ENCODE results near the gene SLC44A3.
A peak's percentile ranks its signal among the peaks of the same experiment; 100 is the strongest.

The SLC44A3 gene

DNA sequence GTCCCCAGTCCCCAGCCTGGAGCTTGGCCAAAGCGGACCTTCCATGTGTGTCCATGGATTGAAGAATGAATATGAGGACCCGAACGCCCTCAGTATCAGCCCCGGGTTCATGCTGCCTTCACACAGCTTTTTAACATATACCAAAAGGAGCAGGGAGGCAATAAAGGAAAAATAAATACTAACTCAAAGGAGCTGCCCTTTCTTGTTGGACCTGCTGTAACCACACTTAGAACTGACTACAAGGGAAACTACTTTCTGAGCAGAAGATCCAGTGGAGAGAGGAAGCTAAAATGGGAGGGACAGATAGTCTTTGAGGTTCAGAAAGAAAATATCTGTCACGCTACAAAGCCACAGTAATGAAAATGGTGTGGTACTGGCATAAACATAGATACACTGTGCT, 58.2 kb downstream of the SLC44A3 start:
- no peak for DNase-seq

DNA sequence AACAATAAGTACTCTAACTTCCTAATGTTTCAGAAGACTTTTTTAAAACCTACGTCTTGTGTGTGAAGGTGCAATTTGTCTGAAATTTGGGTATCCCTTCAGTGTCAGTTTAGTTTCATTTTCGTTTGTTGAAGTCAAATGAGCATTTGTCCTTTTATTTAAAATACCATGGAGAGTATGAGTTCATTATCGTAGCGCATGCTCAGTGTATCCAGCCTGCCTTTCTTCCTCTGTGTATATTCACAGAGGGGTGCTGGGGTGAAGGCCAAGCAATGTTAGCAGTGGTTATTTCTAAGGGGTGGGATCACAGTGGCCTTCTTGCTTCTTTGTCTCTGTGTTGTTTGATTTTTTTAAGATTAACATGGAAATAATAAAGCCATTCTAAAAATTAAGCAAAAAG, 63.5 kb downstream of the SLC44A3 start:
- DNase-seq = peak; percentile 81

DNA sequence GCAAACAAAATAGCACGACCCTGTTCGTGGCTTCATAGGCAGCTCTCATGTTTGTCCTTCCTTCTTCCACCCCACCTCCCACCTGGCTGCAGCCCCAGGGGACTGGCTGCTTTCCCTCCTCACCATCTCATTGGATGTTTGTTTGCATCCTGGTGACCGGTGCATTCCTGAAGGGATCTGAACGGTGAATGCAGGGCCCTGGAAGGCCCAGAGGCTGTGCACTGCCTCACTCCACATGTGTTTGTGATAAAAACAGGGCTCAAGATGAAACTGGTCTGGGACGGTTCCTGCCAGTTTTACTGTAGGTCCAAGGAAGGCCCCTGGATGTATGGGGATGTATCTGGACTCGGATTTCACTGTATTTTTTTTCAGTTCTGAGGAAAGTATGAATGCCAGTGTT, 63.9 kb downstream of the SLC44A3 start:
- peak; percentile 81 for DNase-seq

DNA sequence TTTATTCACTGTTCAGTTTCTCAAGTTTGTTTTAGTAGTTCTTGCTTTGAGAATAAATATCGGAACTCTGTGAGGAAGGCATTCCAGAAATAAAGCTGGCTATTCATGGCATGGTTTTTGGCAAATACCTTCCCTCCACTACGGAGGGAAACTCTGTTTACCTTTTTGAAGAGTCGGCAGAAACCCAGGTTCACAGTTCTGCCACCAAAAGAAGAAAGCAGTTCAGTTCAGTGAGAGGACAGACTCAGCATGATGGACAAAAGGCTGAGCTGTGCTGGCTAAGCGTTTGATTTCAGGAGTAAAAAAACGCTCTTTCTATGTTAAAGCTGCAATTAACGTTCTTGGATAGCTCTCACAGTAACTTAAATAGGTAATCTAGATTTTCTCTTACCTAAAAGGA, 64.3 kb downstream of the SLC44A3 start:
- no peak for DNase-seq

DNA sequence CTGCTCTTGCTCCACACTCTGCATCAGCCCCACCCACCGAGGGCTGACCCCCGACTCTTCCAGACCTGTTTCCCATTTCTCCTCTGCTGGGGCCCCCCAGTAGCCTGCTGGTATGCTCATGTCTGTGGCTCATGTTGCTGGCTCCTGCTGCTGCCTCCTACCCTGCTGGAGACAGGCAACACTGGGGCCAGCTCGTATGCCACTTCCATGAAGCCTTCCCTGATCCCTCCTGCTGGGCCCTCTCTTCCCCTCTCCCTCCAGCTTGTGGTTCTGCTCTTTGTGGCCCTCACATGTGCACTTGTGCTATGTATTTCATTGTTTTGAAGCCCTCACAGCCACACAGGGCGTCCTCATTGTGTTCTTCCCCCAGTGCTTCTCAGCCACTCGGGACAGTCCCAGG, 66.2 kb downstream of the SLC44A3 start:
- DNase-seq = no peak

DNA sequence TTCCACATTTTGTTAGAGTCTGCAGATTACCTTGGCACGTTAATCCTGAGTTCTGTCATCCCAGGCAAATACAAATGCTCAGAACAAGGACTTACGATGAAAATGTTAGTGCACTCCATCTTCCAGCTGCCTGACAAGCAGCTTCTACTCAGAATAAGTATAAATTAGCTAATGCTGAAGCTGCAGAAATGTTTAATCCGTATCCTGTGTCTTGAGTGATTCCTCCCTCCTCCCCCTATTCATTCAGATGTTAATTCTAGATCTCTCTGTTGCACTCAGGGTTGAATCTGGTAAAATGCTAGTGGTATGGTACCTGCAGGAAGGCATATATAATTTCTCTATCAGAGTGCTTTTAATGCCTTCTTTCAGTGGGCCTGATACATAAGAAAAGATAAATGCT, 66.9 kb downstream of the SLC44A3 start:
- no peak for DNase-seq

DNA sequence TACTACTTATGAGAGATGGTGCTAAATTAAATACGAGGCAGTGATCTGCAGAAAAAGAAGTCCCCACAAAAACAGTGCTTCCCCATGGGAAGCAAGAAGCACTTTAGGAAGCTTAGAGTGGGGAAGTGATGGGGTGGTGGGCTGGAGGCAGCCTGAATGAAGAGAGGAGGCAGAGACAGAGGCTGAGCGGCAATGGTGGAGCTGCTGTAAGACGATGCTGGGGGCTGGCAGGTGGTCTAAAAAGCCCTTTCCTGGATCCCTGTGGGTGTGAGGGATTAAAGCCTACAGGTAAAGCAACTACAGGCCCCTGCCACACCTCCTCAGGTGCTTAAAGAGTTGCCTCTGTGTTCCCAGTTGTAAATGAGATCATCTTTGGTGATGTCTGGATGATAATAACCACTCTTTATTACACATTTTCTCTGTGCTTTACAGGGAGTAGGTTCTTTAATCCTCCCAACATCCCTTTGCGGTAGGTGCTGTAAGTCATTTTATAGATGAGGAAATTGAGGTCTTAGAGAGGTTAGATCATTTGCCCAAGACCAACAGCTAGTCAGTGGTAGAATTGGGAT, 67.5 kb downstream of the SLC44A3 start:
- no peak for DNase-seq

DNA sequence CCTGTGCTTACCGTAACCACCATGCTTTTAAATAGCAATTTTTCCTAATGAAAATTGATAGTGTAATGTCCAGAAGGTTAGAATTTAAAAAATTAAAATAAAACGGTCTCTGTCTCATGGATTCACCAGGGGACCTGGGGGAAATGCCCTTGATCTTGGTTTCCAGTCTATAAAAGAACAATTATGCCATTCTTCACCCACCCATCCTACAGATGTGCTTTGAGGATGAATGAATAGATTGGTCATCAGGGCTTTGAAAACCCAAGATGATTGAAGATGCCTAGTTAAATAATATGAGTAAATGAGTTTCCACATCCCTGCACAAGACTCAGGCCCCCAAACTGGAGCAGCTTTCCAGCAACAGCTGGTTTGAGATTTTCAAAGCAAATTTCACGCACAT, 68.0 kb downstream of the SLC44A3 start:
- no peak for DNase-seq

DNA sequence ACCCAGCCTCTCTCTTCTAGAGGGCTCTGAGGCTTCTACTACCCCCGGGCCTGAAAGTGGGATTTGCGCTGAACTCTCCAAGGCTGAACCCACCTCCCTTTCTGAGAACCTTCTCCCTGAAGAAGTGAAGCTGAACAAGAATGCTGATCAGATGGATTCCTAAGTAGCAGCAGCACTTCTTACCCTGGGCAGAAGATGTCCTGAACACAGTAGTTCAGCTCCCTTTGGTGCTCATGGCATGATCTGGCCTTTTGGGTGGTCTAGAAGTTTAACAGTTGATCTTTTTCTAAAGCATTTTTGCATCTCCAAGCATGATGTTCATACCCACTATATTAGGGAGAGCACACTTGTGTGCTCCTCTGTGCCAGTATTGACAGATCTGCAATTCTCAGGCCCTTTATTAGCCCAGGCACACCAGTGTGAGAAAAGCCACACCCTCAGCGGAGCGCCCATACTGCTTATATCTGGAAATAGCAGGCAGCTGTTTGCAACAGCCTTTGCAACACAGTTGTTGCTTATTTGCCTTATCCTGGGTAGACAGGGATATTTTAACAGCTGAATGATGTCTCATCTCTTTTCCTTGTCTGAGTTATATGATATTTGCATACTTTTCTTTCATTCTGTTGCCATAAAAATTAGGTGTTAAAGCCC, 72.6 kb downstream of the SLC44A3 start:
- DNase-seq = peak; percentile 78

DNA sequence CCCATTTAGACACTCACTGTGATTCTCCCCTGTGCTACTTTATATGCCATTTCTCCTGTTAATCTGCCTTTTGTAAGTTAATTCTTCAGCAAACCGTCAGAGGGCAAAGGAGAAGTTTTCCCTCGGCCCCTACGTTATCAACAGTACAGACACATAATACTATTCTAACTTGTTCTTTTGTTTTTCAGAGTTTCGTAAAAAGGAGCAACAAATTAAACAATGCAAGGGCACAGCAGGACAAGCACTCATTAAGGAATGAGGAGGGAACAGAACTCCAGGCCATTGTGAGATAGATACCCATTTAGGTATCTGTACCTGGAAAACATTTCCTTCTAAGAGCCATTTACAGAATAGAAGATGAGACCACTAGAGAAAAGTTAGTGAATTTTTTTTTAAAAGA, 74.5 kb downstream of the SLC44A3 start:
- DNase-seq = no peak

DNA sequence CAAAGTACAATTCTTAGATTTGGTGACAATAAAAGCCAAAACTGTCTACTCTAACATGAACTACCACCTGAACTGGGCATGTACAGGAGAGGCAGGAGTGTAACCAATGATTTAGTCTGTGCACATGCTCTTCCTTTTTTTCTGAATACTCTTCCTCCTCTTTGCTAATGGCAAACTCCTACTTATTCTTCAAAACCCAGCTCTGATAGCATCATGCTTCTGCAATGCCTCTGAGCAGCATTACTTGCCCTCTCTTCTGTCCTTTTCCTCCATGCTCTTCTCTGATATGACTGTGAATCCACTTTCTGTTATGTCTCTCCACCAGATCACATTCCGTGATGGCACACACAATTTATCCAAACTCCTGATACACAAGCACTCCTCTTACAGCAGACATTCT, 75.4 kb downstream of the SLC44A3 start:
- DNase-seq = no peak

DNA sequence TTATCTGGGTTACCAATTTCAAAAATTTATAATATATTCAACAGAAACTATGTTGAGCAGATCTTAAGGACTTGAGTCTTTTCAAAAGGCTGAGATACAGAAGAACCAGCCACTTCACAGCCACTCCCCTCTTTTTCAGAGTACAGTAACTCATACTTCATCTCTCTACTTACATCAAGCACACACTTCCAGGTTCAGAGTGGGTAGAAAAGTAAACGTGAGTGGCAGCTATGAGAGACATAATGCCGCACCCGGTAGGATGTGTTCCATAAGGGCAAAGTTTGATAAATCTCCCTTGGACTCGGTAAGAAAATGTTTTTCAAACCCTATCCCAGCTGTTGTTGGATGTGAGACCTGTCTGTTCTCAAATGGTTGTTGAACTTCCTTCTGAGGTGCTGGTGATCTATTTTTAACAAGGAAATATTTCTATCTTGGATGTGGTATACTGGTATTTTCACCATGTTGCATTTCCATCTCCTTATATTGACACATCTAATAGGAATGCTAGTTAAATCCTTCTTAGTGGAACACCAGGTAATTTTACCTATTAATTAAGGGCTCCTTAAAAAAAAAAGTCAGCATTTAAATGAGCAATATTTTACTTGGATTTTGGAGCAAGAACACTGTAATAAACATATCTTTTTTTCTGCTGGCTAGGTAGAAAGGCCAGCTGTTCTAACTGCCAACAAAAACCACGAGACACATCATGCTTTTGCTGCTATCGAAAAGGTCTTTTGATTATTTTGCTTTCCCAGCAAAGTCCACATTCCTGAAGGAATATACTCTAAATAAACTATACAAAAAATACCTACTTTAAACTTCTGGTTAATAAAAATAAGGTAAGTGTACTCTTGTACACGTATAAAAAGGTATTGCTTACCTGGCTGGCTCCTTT, 78.6 kb downstream of the SLC44A3 start:
- DNase-seq = no peak

DNA sequence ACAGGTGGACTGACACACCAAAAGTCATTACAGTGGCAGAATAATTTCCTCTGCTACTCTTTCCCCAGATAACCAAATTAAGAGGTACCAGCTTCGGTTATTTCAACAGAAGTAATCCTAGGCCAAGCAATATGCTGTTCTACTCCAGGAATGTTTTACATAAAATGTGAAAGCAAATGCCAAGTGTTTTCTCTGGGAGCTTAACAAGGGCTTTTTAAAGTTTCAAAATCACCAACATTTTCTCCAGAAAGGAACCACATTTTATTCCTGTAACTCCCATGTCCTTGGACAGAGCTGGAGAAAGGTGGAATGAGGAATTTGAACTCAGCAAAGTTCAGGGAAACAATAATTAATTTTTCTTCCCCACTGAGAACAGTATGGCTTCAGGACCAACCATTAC, 79.6 kb downstream of the SLC44A3 start:
- DNase-seq = no peak

DNA sequence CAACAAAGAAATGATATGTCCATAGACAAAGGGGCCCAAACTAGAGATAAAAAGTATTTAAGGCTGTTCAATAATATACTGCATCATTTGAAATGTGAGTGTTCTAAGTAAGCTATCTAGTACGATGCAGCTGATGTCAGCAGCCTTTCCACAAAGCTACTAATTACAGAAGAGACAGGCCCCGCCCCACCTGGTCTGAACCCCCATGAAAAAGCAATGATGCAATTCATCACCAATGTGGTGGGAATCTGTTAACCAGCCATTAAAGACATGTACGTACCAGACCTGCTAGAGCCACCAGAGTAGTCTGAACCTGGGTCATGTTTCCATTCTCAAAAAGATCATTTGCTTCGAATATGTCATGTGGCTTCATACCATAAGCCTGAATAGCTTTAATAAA, 81.7 kb downstream of the SLC44A3 start:
- no peak for DNase-seq

DNA sequence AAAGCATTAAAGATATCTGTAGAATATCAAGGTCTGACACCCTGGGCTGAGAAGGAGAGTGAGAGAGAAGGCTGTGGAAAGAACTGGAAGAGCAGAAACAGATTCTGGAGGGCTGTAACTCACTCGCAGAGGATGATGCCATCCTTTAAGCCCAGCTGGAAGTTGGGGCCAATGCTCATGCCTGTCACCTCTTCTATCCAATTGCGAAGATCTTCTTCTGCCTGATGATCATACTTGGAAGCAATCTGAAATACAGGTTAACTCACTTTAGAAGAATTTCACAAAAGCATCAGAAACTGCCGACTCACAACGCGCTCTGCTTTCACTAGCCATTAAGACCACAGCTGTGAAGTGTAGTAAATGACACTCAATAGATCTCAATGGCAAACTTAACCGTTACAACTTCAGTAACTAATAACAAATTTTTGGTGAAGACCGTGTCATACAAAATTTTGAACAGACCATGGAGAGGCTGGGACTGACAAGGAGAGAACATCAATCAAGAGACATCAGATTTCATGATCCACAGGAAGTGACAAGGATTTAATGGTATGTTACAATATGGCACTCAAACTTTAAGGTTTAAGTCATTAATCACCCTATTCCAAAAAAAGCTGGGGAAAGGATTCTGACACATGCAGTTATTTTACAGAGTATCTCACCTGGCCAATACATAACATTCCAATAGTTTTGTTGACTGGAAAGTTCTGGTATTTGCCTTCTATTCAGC, 83.3 kb downstream of the SLC44A3 start:
- no peak for DNase-seq

DNA sequence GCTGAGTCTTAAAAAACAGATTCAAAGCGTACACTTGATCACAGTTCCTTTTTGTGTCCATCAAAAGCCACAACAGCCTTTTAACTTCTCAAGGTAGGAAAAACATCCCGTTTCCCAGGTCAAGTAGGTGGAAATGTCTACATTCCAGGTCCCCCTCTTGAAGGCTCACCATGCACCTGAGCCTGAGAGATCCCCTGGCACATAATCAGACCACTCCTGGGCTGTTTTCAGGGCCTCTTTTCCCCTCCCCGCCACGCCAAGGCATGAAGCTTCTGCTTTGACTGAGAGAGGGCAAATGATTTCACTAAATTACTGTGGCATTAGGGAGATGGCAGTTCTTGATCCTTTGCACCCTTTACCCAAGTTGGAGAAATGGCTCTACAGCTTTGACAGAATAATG, 85.0 kb downstream of the SLC44A3 start:
- DNase-seq = no peak

DNA sequence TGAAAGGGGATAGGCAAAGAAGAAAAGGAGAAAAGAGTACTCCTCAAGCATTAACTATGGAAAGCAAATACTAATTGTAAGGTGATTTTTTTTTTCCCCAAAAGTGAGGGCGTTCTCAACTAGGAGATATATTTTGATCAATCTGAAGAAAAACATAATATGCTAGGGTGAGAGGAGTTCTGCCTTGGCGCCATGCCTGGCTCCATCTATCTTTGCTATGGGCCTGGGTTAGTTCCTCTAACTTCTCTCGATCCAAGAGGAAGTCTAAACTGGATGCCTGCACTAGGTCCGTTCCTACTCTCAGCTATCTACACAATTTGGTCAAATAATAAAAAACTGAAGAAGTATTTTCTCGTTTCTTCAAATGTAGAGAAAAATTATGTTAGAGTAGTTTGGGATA, 86.2 kb downstream of the SLC44A3 start:
- no peak for DNase-seq

DNA sequence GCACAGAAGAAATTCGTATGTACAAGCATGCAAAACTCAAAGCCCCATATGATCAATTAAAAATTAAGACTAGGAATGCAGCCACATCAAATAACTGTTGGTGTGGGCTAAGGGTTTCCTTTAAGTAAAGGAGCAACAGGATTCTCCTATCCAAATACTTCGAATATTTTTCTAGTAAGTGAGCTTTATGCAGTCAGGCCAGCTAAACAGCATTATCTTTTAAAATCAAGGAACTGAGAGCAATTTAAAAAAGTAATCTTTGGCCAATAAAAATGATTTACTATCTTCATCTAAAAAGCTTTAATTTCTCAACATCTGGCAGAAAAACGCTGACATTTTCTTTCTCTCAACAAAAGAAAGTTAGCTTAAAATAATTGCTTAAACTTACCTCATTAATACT, 87.0 kb downstream of the SLC44A3 start:
- no peak for DNase-seq

DNA sequence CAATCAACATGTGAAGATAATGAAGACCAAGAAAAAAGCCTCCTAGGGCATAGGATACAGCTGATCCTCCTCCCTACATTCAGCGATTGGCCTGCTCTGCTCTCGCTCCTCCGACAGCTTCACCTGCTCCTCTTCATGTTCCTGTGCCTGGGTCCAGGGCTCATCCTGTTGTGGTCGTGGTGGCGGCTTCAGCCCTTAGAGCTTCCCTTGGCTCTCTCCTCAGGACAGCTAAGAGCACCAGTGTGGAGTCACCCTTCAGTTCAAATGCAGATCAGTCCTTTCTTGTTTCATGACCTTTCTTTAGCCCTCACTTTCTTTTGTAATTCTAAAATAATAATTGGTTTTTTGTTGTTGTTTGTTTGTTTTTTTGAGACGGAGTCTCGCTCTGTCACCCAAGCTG, 88.0 kb downstream of the SLC44A3 start:
- DNase-seq = no peak

DNA sequence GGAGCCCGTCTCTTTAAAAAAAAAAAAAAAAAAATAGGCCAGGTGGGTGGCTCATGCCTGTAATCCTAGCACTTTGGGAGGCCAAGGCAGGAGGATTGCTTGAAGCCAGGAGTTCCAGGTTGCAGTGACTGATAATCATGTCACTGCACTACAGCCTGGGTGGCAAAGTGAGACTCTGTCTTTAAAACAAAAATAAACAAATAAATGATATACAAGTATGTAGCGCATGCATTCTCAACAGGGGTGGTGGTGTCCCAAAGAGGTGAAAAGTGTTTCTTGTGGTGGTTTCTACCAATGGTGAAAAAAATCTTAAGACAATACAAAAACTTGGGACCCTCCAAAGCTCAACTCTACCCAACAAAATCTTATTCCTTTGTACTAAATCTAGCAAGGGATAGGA, 88.8 kb downstream of the SLC44A3 start:
- no peak for DNase-seq

DNA sequence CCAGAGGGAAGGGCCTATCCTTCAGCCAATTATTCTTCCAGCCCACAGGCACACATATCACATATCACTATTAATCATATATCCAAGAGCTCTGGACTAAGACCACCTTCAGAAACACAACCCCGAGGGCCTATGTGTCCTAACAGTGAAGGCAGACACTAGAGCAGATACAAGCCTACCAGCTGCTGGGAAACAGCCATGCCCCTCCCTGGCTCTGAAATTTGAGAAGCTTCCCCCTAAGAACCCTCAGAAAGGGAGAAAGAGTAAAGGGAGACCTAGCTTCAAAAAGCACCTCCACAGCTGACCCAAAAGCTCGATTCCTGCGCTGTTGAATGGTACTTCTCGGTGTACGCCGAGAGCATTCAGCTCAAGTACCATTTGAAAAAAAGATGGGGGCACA, 89.3 kb downstream of the SLC44A3 start:
- no peak for DNase-seq

DNA sequence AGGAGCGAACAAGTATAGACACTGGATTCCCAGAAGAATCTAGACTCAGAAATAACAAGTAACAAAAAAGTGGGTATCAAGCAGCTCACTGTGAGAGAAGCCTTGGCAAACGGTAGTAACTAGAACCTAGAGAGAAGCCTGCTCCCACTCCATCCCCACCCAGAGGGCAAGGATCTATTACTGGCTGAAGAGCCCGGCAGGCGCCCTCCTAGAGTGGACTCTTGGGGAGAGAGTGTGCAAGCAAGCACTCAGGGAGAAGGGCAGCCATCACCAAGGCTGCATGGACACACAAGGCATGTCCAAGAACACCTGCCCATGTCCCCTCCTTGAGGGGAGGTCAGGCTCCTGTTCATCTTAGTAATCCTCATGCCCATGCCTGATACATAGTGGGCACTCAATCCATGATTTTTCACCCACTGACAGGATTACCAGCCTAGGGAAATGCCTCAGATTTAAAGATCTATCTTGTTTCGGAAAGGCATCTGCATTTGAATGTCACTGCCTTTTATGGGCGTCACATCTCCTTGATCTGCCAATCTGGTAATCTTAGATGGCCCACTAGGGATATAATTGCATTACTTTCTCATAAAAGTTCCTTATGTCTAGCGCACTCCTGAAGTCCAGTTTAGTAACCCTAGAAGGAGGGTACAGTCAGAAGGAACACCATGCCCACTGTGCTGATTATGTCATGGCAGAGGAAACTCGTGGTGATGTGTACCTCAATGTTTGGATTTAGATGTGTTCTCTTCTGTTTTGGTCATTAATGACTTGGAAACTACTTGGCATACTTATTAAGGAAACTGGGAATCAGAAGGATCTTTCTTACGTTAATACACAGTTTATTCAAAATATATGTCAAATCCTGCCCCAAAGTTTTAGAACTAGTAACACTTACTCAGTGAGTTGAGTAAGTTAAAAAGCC, 92.4 kb downstream of the SLC44A3 start:
- no peak for DNase-seq

DNA sequence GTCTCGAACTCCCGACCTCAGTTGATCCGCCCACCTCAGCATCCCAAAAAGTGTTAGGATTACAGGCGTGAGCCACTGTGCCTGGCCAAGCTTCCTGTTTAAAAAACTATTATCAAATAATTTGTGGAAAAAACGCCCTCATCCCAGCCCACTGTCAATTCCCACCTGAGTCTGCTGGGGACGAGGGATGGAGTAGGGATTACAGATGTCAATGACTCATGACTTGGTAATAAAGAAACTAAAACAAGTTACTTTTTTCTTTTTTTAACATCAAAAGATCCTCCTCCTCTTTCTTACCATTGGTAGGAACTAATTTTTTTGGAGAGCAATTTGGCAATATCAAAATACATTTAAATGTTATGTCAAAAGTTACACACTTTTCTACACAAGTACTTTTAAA, 97.1 kb downstream of the SLC44A3 start:
- DNase-seq = no peak

All from NCI-H526 treated with DMSO at 0.1 percent for 48 hours (cell line).